GM21526 (cell line): Measurements from ENCODE around the gene TBC1D25.
"Not testable (repeated sequence)": the region's sequence is repeated elsewhere in the genome, so short reads cannot be mapped to it uniquely, and the experiment has no call there.

Source experiments
- ATAC-seq: cut with Tn5 transposase; IDR thresholded peaks from one replicate; pipeline ENCODE4 v1.9.1; 2021; ENCODE audit warnings: moderate library complexity; ENCODE audit not compliant: unreplicated experiment, low FRiP score

The TBC1D25 gene

DNA sequence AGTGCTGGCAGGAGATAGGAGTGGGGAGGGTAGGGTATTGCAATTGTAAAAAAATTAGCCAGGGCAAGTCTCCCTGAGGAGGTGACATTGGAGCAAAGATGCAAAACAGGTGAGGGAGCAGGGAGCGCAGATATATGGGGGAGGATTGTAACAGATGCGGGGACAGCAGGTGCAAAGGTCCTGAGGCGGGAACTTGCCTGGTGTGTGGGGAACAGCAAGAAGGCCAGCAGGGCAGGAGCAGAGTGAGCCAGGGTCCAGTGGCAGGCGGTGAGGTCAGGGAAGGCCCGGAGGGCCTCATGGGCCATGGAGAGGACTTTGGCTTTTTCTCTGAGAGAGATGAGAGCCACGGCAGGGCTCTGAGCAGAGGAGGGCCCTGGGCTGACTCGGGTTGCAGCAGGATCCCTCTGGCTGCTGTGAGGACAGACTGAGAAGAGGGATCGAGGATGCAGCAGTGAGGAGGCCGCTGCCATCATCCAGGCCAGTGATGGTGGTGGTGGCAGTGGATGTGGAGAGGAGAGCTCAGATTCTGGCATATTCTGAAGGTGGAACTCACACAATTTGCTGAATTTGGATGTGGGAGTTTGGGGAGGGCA, 24.6 kb upstream of the TBC1D25 start:
- no peak for ATAC-seq

DNA sequence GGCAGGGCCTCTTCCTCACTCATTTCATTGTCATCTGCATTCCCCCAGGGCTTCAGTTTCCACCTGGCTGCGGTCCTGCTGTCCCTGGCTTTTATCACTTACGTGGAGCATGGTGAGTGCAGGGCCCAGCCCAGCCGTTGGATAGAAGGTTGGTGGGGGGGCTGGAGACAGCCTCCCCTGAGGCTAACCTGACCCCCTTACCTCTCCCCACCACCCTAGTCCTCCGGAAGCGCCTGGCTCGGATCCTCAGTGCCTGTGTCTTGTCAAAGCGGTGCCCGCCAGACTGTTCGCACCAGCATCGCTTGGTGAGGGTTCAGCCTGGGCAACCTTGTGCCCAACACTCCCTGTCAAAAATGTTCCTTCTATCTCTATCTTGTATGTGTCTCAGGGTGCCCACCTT, 23.7 kb upstream of the TBC1D25 start:
- no peak for ATAC-seq

DNA sequence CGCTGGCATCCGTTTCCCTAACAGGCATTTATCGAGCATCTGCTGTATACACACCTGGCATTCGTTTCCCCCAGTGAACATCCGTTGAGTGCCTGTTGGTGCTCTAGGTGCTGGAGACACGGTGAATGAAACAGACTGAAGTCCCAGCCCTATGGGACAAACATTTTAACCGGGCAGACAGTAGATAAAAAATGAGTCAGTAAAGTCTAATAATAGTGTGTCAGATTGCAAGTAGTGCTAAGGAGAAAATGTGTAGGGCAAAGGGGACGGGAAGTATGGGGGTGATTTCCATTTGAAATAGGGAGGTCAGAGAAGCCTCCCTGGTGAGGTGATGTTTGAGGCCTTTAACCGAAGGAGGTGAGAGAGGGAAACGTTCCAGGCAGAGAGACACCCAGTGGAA, 23.2 kb upstream of the TBC1D25 start:
- no peak for ATAC-seq

DNA sequence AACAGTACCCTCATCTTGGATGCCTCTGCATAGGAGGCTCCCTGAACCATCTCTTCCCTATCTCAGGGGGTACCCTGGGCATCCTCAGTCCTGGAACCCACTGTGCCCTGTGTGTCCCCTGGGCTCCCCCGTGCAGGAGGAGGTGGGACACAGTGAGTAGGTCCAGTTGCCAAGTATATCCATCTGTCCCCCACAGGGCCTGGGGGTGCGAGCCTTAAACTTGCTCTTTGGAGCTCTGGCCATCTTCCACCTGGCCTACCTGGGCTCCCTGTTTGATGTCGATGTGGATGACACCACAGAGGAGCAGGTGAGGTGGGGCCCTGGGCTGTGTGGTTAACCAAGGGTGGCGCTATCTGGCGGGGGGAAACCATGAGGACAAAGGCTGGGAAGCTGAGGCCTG, 22.5 kb upstream of the TBC1D25 start:
- no peak for ATAC-seq

DNA sequence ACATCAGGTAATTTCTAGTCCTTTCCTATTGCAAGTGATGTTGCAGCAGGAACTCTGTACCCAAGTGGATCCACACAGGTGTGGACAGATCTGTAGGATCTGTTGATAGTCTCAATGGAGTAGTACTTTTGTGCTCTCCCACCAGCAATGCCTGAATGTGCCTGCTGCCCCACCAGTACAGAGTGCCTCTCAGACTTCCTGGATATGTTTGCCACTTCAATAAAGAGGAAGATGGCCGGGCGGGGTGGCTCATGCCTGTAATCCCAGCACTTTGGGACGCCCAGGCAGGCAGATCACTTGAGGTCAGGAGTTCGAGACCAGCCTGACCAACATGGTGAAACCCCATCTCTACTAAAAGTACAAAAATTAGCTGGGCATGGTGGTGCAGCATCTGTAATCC, 20.0 kb upstream of the TBC1D25 start:
- ATAC-seq: not testable (repeated sequence)

DNA sequence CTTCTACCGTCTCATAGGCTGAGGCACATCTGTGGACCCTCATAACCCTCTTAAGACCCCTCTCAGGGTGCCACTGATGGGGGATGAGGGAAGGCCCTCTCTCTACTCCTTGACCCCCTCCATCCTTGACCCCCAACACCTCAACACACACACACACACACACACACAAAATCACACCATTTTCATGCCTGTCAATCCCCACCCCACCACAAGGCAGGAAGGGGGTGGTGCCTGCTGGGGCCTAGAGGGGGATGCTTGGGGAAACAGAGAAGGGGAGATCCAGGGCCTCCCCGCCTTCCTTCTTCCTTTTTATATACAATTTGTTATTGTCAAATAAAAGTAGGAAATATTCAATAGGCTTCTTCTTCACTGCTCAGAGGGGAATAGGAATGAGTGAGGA, 19.1 kb upstream of the TBC1D25 start:
- ATAC-seq: no peak

DNA sequence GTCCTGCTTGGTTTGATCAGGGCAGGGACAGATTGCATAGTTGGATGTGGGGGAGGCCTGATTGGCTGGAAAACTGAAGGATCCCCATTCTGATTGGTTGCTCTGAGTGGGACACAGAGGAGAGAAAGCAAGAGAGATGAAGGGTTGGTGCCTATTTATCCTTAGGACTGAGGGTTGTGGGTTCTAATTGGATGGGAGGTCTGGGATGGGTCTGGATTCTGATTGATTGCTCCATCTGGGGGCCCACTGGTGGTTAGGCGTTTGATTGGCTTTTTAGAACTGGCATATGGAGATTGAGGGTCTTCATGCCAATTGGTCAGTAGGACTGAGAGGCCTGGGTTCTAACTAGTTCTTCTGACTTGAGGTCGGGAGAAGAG, 18.6 kb upstream of the TBC1D25 start:
- no peak for ATAC-seq

DNA sequence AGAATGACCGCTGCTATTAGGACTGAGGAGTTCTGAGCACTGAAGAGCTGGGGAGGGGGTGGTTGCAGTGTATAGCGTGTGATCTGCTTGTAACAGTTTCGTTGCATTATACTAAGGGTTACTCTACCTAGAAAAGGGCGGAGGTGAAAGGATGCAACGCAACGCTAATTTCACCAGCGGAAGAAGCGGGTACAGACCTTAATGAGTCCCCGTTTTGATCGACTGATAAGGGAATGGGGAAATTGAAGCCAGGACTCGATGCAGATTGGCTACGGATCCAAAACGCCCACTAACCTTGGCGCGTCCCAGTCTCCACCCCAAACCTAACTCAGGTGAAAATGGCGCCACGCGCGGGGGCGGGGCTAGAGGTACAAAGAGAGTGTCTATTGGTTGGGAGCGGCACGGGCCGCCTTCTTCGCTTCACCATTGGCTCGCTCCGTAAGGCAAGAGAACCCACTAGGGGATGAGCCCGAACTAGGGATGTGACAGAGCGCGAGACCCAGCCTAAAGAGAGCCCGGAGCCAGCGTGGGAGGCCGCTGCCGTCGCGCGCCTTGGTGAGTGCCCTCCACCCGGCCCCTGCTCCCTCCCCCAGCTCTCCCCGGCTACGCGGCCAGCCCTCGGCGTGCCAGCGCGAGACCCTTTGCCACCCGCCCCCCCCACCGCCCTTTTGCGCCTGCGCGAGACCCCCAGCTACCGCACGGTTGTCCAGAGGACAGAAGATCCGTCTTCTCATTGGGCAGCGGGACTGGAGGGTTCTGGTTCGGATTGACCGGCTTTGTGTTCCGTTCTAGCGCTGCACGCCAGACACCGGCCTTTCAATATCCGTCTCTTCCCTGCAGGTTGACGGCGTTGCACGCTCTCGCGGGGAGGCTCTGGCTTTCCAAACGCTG, 17.9 kb upstream of the TBC1D25 start, which contains the start of gene EBP:
EBP (plus strand) TSS at position 456 of the 891 bp plus-strand sequence. CDS start 1,964 bp downstream, outside the sequence.
- ATAC-seq: peak; percentile 86

DNA sequence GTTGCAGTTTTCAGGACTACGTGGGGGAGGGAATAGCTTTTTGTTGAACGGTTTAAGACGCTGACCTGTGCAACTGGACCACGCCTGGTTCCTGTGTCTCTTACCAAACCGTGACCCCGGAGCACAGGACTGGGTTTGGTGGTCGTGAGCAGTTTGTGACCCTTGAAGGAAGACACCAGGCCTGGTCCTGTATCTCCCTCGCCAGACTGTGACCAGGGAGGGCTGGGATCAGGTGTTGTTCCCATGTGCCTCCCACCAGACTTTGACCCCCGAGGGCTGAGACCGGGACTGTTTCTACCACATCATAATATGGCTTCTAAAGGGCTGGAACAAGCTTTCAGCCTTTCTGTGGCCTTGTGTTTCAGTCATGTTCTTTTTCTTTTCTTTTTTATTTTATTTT, 17.2 kb upstream of the TBC1D25 start:
- ATAC-seq: no peak

DNA sequence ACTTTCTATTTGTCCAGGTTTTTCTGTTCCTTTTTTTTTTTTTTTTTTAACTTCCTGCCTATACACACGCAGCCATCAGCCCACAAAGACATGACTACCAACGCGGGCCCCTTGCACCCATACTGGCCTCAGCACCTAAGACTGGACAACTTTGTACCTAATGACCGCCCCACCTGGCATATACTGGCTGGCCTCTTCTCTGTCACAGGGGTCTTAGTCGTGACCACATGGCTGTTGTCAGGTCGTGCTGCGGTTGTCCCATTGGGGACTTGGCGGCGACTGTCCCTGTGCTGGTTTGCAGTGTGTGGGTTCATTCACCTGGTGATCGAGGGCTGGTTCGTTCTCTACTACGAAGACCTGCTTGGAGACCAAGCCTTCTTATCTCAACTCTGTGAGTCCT, 15.8 kb upstream of the TBC1D25 start:
- no peak for ATAC-seq

DNA sequence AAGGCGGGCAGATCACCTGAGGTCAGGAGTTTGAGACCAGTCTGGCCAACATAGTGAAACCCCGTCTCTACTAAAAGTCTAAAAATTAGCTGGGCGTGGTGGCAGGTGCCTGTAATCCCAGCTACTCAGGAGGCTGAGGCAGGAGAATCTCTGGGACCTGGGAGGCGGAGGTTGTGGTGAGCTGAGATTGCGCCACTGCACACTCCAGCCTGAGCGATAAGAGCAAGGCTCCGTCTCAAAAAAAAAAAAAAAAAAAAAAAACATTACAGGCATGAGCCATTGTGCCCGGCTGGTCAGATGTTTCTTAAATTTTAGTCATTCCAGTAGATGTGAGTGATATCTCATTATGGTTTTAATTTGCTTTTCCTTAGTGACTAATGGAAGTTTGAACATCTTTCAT, 13.7 kb upstream of the TBC1D25 start:
- ATAC-seq: not testable (repeated sequence)

DNA sequence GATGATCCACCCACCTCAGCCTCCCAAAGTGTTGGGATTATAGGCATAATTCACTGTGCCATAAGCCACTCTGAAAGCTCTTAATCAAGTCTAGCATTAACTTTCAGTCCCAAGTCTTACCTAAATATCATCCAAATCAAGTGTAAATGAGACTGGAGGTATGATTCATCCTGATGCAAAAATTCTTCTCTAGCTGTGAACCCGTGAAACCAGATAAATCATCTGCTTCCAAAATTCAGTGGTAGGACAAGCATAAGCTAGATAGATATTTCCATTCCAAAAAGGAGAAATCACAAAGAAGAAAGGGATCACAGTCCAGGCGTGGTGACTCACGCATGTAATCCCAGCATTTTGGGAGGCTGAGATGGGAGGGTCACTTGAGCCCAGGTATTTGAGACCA, 8.8 kb upstream of the TBC1D25 start:
- ATAC-seq: no peak

DNA sequence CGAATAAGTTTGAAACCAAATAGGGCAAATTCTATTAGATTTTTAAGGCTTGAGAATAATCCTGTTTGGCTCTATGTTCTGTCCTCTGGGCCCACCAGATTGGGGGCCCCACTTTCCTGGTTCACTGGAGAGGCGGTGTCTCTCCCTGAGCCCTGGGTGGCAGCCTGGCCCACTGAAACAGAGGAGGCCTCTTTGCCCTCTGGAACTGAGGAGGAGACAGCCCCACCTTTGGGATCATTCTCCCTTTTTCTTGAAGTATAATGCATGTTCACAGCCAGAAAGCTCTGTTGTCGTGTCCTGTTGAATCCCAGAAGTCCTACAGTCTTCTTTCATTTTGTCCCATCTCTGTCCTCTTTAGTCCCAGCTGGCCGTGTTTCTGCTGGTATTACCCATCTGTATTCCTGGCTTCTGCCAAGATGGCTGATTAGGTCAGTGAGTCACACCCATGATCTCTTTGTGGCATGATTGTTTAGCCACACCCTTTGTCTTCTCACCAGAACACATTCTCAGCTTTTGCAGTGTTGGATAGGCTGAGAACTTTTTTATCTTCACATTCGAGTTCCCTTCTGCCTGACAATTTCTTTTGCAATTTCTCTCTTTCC, 8.1 kb upstream of the TBC1D25 start:
- ATAC-seq: no peak

DNA sequence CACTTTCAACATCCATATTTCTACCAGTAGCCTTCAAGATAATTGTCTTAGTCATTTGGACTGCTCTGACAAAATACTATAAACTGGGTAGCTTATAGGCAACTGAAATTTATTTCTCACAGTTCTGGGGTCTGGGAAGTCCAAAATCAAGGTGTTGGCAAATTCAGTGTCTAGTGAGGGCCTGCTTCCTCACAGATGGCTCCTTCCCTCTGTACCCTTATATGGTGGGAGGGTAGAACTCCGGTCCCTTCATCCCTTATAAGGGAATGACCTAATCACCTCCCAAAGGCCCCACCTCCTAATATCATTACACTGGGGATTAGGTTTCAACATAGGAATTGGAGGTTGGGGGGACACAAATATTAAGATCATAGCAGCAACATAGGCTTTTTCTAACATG, 7.4 kb upstream of the TBC1D25 start:
- ATAC-seq: no peak

DNA sequence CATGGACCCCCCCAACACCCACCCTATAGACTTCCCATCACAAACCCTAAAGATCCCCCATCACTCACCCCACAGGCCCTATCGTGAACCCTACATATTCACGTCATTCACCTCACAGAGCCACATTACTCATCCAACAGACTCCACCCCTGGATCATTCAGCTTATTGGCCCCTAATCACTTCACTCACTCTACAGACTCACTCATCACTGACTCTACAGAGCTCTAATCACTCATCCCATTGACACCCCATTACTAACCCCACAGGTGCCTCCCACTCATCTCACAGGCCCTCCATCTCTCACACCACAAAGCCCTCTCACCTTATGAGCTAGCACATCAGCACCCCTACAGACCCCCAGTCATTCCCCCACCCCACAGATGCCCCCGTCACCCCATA, 6.3 kb upstream of the TBC1D25 start:
- ATAC-seq: no peak

DNA sequence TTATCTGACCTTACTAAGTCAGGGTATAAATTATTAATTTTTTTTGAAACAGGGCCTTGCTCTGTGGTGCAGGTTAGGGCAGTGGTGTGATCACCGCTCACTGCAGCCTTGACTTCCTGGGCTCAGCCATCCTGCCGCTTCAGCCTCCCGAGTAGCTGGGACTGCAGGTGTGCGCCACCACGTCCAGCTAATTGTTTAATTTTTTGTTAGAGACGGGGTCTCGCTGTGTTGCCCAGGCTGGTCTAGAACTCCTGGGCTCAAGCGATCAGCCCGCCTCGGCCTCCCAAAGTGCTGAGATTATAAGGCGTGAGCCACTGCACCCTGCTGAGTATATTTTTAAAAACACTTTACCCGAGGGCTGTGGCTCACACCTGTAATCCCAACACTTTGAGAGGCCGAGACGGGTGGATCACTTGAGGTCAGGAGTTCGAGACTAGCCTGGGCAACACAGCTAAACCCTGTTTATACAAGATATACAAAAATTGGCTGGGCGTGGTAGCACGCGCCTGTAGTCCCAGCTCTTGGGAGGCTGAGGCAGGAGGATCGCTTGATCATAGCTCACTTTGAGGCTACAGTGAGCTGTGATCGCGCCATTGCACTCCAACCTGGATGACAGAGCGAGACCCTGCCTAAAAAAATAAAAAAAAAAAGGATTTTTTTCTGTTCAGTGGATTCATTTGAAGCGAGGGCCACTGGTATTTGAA, 721 bp upstream of the TBC1D25 start:
- ATAC-seq: no peak

DNA sequence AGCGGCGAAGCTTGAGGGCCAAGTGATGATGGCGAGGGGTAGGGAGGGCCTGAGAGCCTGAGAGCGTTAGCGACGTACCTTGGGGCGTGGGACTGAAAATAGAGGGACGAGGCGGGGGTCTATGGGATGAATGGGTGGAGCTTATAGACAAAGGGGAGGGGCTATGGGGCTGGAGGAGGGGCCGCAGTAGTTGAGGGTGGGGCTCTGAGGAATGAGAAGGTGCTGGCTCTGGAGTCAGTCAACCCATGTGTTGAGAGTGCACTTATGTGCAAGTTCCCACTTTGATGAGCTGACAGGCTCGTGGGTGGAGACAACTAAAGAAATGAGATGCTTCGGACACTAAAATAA, 488 bp downstream of the TBC1D25 start:
- ATAC-seq: peak; percentile 36

DNA sequence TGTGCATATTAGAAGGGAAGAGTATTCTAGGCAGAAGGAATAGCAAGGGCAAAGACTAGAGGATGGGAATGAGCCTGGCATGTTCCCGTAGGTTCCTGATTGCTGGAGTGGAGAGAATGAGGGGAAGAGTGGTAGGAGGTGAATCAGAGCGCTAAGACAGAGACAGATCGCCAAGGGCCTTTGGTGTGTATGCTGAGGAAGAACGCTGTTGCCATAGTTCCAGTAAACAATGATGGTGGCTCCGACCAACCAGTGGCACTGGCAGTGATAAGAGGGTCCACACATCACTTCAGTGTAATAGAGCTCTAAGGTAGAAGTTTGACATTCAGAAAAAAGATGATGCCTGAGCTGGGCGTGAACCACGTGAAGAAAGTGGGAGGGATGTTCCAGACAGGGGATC, 966 bp downstream of the TBC1D25 start:
- no peak for ATAC-seq

DNA sequence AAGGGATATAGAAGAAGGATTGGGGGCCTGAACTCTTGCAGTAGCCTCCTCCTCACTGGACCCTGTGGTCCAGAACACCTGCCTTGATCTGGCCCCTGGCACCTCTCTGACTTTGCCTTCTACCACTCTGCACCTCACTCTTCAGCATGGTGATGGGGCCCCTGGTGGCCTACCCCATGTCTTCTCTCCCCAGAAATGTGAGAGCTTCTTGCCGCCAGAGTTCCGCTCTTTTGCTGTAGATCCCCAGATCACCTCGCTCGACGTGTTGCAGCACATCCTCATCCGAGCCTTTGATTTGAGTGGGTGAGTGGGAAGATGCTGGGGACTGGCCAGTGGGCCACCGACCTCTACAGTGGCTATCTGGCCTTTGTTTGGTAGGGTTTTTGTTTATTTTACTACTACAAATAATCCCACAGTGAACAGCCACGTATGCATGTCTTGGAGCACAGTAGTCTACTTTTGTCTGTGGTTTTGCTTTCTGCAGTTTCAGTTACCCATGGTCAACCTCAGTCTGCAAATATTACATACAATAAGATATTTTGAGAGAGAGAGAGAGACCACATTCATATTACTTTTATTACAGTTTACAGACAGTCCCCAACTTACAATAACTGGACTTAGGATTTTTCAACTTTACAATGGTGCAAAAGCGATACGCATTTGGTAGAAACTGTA, 1.8 kb downstream of the TBC1D25 start:
- no peak for ATAC-seq

DNA sequence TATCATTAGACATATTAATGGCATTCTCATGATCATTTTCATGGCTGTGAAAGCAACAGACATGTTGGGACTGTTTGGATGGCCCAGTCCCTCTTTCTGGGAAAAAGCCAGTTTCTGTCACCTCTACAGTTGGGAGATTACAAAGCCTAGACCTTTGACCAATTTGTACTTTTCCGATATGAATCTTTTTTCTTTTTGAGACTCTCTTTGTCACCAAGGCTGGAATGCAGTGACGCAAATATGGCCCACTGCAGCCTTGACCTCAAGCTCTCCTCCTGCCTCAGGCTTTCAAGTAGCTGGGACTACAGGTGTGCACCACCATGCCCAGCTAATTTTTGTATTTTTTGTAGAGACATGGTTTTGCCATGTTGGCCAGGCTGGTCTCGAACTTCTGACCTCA, 9.4 kb downstream of the TBC1D25 start:
- no peak for ATAC-seq
